ENCODE data around the gene EGFLAM. TPM values are rescaled to one million over a fixed set of nuclear protein-coding genes. Genes with fewer than 3 reads are reported as not detected.

EGFLAM gene
- total and polyA plus RNA-seq, 9 of the 15 experiments (the other 6 are each of a cell fraction or from before 2014, with no cell fraction given): 0.09 to 2.5 (median 1.0) TPM

DNA sequence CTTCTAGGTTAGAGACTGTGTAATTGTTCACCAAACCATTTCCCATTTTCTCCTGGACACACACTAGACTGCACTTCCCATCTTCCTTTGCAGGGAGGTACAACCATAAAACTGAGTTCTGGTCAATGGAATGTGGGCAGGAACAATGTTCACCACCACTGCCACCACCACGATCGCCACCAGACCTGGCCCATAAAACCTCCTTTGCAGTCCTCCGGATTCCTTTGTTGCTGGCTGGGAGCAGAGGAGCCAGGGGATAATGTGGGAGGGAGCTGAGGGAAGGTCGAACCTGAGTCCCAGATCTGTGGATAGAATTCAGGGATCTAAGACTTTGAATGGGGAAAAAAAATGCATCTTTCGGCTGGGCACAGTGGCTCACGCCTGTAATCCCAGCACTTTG, 29.4 kb upstream of the EGFLAM start:
- BruUV-seq (replicated peaks): no TSS peak
- intact Hi-C loops (cut with micrococcal nuclease): no loop called here
- ATAC-seq (no peak), DNase-seq (ENCODE audit: extremely low read depth in 1 of 4, low spot score in 3 of 4) (no peak), FAIRE-seq (no peak)
- no peak overlapping the region for H3K27ac ChIP-seq (ENCODE audit: extremely low read depth, low read depth, low read length)
- ChIA-PET POLR2A (no interaction called here), CTCF (ENCODE audit: low intra/inter-chr PET ratio) (no interaction called here)
- no peak overlapping the region for H3K9ac ChIP-seq (ENCODE audit: insufficient read depth in 1 of 2, low read depth in 2 of 2, low read length in 2 of 2)
- H3K36me3 ChIP-seq (ENCODE audit: control insufficient read depth, insufficient read depth, low read length): no peaks in the 10 kb centered on the region
- H3K79me2 ChIP-seq (ENCODE audit: control insufficient read depth, insufficient read depth, low read length): no peaks in the 10 kb centered on the region
- H2AFZ ChIP-seq (ENCODE audit: low read depth, low read length): no peak overlapping the region
- no peaks in the 10 kb centered on the region for H3K27me3 ChIP-seq (ENCODE audit: control insufficient read depth in 2 of 2, insufficient read depth in 2 of 2, low read length in 2 of 2)
- WGBS (ENCODE audit: insufficient coverage, low coverage, missing lambda C conversion rate): 3% methylated on average over 6 of the region's 6 CpGs
- no peaks in the 10 kb centered on the region for H3K9me1 ChIP-seq (ENCODE audit: control insufficient read depth, insufficient read depth, low read length)
- H3K9me3 ChIP-seq (replicated peaks; ENCODE audit: control insufficient read depth, insufficient read depth, low read depth, low read length): no peaks in the 10 kb centered on the region
- no peak overlapping the region for H3K4me2 ChIP-seq (ENCODE audit: insufficient read depth, low read length)
- in situ Hi-C loops (cut with MboI): no loop called here
- H4K20me1 ChIP-seq (replicated peaks; ENCODE audit: control insufficient read depth, insufficient read depth, low read length): no peaks in the 10 kb centered on the region
- no peaks in the 10 kb centered on the region for H3K4me1 ChIP-seq (replicated peaks in 1 of 2; ENCODE audit: control insufficient read depth in 2 of 2, insufficient read depth in 2 of 2, low read length in 2 of 2)
- no peak overlapping the region for H3K4me3 ChIP-seq
- TF ChIP-seq ZBTB33 (CRISPR knock-in tag; IDR thresholded peaks at IDR 0.05): no peak
- no peak for TF ChIP-seq CBX8 (IDR thresholded peaks at IDR 0.05; ENCODE audit: borderline replicate concordance, extremely low read depth, low read depth, low read length, poor library complexity, severe bottlenecking)
- no peak for TF ChIP-seq ETV5 (CRISPR knock-in tag; IDR thresholded peaks at IDR 0.05; ENCODE audit: low read depth)
- no peak for TF ChIP-seq PYGO2 (tag; IDR thresholded peaks at IDR 0.05)
- TF ChIP-seq PTRF (tag; IDR thresholded peaks at IDR 0.05): no peak
- no peak for TF ChIP-seq ZNF133 (CRISPR knock-in tag; IDR thresholded peaks at IDR 0.05)
- TF ChIP-seq ZSCAN32 (CRISPR knock-in tag; IDR thresholded peaks at IDR 0.05): no peak
- no peak for TF ChIP-seq SMC3 (conservative IDR thresholded peaks at IDR 0.05; ENCODE audit: insufficient read depth, low read depth, low read length)
- TF ChIP-seq ATF1 (CRISPR knock-in tag; IDR thresholded peaks at IDR 0.05): no peak
- TF ChIP-seq ATF1 (tag; IDR thresholded peaks at IDR 0.05): no peak
- no peak for TF ChIP-seq ARID1B (IDR thresholded peaks at IDR 0.05)
- no peak for TF ChIP-seq FOXJ2 (tag; IDR thresholded peaks at IDR 0.05)
- TF ChIP-seq, protein P1, sequence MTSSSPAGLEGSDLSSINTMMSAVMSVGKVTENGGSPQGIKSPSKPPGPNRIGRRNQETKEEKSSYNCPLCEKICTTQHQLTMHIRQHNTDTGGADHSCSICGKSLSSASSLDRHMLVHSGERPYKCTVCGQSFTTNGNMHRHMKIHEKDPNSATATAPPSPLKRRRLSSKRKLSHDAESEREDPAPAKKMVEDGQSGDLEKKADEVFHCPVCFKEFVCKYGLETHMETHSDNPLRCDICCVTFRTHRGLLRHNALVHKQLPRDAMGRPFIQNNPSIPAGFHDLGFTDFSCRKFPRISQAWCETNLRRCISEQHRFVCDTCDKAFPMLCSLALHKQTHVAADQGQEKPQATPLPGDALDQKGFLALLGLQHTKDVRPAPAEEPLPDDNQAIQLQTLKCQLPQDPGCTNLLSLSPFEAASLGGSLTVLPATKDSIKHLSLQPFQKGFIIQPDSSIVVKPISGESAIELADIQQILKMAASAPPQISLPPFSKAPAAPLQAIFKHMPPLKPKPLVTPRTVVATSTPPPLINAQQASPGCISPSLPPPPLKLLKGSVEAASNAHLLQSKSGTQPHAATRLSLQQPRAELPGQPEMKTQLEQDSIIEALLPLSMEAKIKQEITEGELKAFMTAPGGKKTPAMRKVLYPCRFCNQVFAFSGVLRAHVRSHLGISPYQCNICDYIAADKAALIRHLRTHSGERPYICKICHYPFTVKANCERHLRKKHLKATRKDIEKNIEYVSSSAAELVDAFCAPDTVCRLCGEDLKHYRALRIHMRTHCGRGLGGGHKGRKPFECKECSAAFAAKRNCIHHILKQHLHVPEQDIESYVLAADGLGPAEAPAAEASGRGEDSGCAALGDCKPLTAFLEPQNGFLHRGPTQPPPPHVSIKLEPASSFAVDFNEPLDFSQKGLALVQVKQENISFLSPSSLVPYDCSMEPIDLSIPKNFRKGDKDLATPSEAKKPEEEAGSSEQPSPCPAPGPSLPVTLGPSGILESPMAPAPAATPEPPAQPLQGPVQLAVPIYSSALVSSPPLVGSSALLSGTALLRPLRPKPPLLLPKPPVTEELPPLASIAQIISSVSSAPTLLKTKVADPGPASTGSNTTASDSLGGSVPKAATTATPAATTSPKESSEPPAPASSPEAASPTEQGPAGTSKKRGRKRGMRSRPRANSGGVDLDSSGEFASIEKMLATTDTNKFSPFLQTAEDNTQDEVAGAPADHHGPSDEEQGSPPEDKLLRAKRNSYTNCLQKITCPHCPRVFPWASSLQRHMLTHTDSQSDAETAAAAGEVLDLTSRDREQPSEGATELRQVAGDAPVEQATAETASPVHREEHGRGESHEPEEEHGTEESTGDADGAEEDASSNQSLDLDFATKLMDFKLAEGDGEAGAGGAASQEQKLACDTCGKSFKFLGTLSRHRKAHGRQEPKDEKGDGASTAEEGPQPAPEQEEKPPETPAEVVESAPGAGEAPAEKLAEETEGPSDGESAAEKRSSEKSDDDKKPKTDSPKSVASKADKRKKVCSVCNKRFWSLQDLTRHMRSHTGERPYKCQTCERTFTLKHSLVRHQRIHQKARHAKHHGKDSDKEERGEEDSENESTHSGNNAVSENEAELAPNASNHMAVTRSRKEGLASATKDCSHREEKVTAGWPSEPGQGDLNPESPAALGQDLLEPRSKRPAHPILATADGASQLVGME (CRISPR knock-in tag; IDR thresholded peaks at IDR 0.05): no peak
- no peak for TF ChIP-seq MYNN (IDR thresholded peaks at IDR 0.05)
- no peak for TF ChIP-seq MYNN (CRISPR knock-in tag; IDR thresholded peaks at IDR 0.05)
- no peak for TF ChIP-seq IRF2 (CRISPR knock-in tag; IDR thresholded peaks at IDR 0.05)
- TF ChIP-seq ZBTB1 (CRISPR knock-in tag; IDR thresholded peaks at IDR 0.05; ENCODE audit: borderline replicate concordance, low read depth): no peak
- no peak for TF ChIP-seq ZC3H8 (IDR thresholded peaks at IDR 0.05)
- TF ChIP-seq LCOR (CRISPR knock-in tag; IDR thresholded peaks at IDR 0.05): no peak
- no peak for TF ChIP-seq ZSCAN29 (IDR thresholded peaks at IDR 0.05)

Measured in K562 (cell line).